Nucleus accumbens (tissue), 56 donors: ENCODE measurements around the gene AVL9.
"Not testable (repeated sequence)": the region's sequence is repeated elsewhere in the genome, so short reads cannot be mapped to it uniquely, and the experiment has no call there.

Source experiments
- DNase-seq, 56 donors: peaks; one replicate each; lab custom pipeline; 2025; lab: John Stamatoyannopoulos, UW

AVL9 gene

DNA sequence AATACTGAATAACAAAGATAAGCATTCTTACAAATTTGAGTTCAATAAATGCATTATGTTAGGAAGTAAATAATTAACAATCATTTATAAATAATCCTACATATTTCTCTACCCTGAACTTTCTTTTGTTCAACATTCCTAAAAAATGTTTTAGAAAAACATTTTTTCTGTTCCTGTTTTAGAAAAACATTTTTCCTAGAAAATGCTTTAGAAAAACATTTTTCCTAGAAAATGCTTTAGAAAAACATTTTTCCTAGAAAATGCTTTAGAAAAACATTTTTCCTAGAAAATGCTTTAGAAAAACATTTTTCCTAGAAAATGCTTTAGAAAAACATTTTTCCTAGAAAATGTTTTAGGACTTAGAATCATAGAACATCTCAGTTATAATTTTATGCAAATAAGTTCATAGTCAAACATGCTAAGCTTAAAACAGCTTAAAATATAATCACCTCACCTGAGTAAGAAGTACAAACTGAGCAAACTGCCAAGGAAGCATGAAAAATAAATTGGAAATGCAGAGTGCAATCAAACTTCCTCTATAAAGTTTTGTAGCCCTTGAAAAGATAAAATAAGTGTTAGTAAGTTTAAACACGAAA is 139.6 kb downstream of the AVL9 start:
- DNase-seq = not testable (repeated sequence)

DNA sequence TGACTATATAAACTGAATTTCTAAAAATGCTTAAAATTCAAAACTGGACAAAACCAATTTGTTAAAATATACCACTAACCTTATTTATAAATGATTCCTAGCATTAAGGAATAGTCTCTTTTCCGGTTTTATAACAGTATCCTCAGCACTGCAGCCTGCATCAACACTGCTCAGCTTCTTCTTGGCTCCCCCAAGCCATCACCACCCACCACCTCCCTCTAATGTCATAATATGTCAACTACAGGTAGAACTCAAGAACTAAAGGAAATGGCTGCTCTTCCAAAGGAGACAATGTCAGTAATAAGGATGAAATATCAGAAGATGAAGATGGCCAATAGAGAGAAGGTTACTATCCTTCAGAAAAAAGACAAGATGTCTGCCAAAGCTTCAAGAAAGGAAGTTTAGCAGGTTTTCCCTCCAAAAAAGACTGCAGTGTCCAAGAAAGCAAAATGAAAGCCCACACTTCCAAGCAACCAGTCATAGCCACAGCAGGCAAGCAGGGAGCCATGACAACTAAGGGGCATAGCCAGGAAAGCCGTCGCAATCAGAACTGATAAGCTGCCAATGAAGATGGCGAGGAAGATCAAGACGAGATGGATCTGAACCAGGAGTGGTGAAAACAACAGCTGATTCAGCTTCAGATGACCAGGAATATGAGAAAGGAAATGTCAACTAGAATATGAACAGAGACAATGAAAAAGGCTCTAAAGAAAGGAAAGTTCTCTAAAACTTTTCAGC is 141.6 kb downstream of the AVL9 start:
- DNase-seq = peak in 3 of 56 donors; percentile 1 to 10 (median 7)

DNA sequence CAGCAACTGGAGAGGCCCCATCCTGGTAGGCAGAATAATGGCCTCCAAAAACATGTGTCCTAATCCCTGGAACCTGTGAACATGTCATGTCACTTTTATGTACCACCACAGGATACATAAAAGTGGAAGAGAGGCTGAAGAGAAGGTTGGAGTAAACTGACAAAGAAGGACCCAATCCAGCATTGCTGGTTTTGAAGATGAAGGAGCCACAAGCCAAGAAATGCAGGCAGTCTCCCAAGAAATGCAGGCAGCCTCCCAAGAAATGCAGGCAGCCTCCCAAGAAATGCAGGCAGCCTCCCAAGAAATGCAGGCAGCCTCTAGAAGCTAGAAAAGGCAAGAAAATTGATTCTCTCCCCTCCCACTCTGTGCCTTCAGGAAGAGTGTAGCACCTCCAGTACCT is 142.3 kb downstream of the AVL9 start:
- peak in 2 of 56 donors; percentile 1 to 11 for DNase-seq
